H1 (cell line): Measurements from ENCODE around the gene PUSL1. TPM values are rescaled to one million over a fixed set of nuclear protein-coding genes. Genes with fewer than 3 reads are reported as not detected.

Experiments
- BRCA1 ChIP-seq: IDR thresholded peaks from 2 replicates; pipeline ENCODE4 v1.6.1; 2012; ENCODE audit warnings: low read depth, low read length, improper control_type of control experiment
- CBX5 ChIP-seq: fragments of 300-800, 300-1000 bp; sonication (generic); IDR thresholded peaks from 2 replicates; pipeline ENCODE4 v1.7.1; 2016; ENCODE audit warnings: antibody characterized with exemption, low read length, low read depth
- CBX8 ChIP-seq: fragments of 300-800, 300-1000 bp; sonication (generic); IDR thresholded peaks from 2 replicates; pipeline ENCODE4 v1.7.1; 2016; ENCODE audit warnings: low read depth, low read length, borderline replicate concordance
- KDM5A ChIP-seq: fragments of 200-600 bp; IDR thresholded peaks from 2 replicates; pipeline ENCODE4 v1.7.1; 2012; ENCODE audit warnings: mild to moderate bottlenecking, low read length, inconsistent platforms, mixed read lengths
- MAFK ChIP-seq: IDR thresholded peaks from 2 replicates; pipeline ENCODE4 v1.6.1; 2012; ENCODE audit warnings: low read depth, mild to moderate bottlenecking, improper control_type of control experiment, low read length
- SAP30 ChIP-seq: fragments of 300-600 bp; sonication (generic); IDR thresholded peaks from 2 replicates; pipeline ENCODE4 v1.7.1; 2012; ENCODE audit warnings: low read length, moderate library complexity, mild to moderate bottlenecking, inconsistent platforms; ENCODE audit not compliant: insufficient read depth, insufficient replicate concordance
- SIX5 ChIP-seq: IDR thresholded peaks from 2 replicates; pipeline ENCODE4 v1.6.1; 2011; ENCODE audit warnings: mild to moderate bottlenecking, low read depth, low read length
- polyA plus RNA-seq, 7 experiments: library from polyadenylated mRNA; depleted of rRNA in 3 of 7; stranded (reverse) in 5 of 7; unstranded in 2 of 7; fragments of >200 nt in 5 of 7; fragments of 200-250 nt in 2 of 7; gene quantifications; 1 replicate in 5 of 7; 2 replicates in 1 of 7; 4 replicates in 1 of 7; pipeline versions ENCODE4 v1.2.1 to v1.2.3, GENCODE V29; 2011 to 2013; ENCODE audit warnings: missing spikeins in 2 of 7, mixed read lengths in 2 of 7
- total RNA-seq: library from RNA; stranded (reverse); fragmentation: NEBNext Ultra II Directional; extraction: Animal tissue kit (Norgen Biotek cat#: 25700); gene quantifications from 2 replicates; pipeline ENCODE4 v1.2.1, GENCODE V29; 2021

Gene PUSL1
- total and polyA plus RNA-seq, 2 of the 8 experiments (the other 6 are each of a cell fraction or from before 2014, with no cell fraction given) = 38.8 to 87.4 TPM

DNA sequence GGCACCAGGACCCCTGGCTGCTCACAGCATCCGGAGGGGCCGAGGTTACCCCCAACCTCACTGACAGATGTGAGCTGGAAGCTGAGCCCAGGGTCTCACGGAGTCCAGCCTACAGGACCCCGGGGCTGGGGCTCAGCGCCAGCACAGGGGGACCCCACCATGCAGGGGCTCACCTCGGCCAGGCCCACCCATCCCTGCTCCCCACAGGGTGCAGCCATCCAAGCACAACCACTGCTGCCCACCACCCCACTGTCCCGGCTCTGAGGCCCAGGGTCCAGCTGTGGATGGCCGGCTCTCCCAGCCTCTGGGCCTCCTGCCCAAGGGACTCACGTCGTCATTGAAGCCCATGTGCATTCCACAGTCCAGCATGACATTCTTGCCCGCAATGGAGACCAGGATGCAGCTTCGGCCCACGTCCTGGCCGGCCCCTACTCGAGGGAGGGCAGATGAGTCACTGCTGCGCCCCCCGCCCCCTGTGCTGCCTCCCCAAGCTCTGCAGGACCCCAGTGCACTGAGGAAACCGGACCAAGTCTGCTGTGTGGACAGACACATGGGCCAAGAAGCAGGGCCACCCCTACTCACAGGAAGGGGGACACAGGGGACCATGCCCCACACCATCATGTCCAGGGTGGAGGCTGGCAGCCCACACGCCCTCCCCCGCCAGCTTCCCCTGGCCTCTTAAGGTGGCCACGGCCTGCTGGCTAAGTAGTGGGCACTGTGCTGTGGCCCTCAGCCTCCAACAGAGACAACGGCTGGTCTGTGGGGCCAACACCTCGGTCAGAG lies 12.5 kb downstream of the PUSL1 start (continued):
- TF ChIP-seq MAFK (no peak), KDM5A (no peak), SAP30 (no peak), CBX8 (no peak), BRCA1 (no peak), CBX5 (no peak), SIX5 (no peak)
- TF ChIP-seq, all 59 proteins: peak for 0
